NCI-H69 (cell line): ENCODE measurements around the gene OR10K2.
A peak's percentile ranks its signal among the peaks of the same experiment; 100 is the strongest.
"Not testable (repeated sequence)": the region's sequence is repeated elsewhere in the genome, so short reads cannot be mapped to it uniquely, and the experiment has no call there.

Experiments used
- DNase-seq: peaks from one replicate; lab custom pipeline; 2025; lab: John Stamatoyannopoulos, UW

The OR10K2 gene

GRCh38 chr1:158426137-158426536 is at the start of gene OR10K2:
Gene OR10K2, minus strand, starts transcription at chr1:158426237. Its CDS starts 5,371 bp downstream, at chr1:158420866.
- DNase-seq: no peak

GRCh38 chr1:158471920-158472319 is 45.9 kb upstream of the OR10K2 start, which contains the start of gene OR10R2:
Gene OR10R2, plus strand, starts transcription at chr1:158472220. Its CDS starts 106 bp downstream, at chr1:158472326.
- DNase-seq: peak; percentile 13

- no peak for DNase-seq
These were observed 35.5 kb upstream of the OR10K2 start, which contains the start of gene OR10K1 for GRCh38 chr1:158461534-158461933. Gene OR10K1, plus strand, starts transcription at chr1:158461834. Its CDS starts 3,728 bp downstream, at chr1:158465562.

DNA sequence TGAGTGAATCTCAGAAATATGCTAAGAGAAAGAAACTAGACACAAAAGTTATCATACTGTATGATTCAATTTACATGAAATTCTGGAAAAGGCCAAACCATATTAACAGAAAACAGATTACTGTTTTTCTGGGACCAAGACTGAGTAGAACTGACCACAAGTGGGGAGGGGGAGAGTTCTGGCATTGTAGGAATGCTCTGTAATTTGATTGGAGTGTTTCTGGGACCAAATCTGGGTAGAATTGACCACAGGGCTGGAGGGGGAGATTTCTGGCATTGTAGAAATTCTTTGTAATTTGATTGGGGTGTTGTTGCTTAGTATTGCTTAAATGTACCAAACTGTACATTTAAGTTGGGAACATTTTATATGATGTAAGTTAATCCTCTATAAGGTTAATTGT is 32.2 kb upstream of the OR10K2 start:
- no peak for DNase-seq

GRCh38 chr1:158457246-158457645 is 31.2 kb upstream of the OR10K2 start:
- DNase-seq: no peak

DNA sequence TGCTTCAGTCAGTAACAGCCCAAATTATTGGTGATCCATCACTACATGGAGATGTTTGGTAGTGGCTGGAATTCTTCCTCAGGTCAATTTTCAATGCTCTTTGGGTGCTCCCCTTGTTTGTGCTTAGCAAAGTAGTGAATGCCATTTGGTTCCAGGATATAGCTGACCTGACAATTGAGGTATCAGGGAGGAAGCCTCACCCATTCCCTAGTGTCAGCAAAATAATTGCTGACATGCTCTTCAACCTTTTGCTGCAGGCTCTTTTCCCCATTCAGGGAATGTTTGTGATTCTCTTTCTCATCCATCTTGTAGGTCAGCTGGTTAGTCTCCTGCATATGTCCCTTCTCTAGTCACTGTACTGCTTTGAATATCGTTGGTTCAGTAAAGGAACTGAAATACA is 28.5 kb upstream of the OR10K2 start:
- DNase-seq: no peak

- no peak for DNase-seq
These were observed 19.3 kb upstream of the OR10K2 start for GRCh38 chr1:158445376-158445775.

DNA sequence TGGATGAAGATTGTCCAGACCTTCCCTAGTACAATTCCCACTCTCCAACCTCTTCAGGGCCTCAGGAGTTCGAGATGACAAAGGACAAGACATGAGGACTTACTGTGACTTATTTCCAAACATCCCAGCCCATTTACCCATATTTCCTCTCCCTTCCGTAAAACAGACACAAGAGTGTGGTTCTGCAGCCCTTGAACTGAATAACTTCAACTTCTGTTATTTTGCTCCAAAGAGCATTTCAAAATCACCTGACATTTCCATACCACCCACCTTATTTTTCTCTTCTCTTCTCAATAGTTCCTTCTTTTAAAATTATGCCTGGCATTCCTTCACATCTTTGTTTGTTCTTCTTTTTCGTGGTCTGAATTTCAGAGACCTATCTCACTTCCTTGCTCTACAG is 8.7 kb upstream of the OR10K2 start:
- DNase-seq: no peak

DNA sequence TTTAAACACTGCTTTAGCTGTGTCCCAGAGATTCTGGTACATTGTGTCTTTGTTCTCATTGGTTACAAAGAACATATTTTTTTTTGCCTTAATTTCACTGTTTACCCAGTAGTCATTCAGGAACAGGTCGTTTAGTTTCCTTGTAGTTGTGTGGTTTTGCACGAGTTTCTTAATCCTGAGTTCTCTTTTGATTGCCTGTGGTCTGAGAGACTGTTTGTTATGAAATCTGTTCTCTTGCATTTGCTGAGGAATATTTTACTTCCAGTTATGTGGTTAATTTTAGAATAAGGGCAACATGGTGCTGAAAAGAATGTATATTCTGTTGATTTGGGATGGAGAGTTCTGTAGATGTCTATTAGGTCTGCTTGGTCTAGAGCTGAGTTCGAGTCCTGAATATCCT is 4.1 kb upstream of the OR10K2 start:
- not testable (repeated sequence) for DNase-seq

DNA sequence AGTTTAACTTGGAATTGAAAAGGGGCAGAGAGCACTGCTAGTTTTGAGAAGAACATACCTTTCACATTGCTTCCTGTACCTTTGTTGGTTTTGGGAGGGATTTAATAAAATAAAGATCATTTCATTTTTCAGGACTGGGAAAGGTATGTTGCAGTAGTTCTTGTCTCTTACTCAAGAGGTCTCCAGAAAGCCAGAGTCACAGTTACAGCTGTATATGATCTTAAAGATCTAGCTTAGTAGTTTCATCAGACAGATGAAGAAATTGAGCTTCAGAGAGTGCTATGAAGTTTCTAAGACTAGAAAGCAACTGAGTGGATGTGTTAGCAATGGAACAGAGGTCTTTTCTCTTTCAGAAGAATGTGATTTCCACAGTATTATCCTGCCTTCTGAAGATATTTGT is 1.0 kb downstream of the OR10K2 start:
- no peak for DNase-seq

DNA sequence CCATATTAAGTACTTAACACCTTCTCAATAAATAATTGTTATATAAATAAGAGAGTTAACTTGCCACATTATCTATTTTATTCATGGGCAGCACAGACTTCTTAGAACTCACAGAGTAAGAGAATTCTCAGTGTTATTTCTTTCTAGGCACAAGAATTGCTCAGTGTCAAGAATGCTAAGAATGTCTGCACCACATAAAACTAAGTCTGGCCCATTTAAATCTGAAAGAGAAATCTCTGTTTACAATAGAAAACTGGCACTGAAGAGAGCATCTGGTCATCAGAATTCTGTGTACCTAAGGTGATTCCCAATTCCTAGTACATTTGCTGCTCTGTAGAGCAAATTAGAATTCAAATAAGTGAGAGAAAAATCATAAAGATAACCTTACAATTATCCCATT is 3.8 kb downstream of the OR10K2 start:
- no peak for DNase-seq

DNA sequence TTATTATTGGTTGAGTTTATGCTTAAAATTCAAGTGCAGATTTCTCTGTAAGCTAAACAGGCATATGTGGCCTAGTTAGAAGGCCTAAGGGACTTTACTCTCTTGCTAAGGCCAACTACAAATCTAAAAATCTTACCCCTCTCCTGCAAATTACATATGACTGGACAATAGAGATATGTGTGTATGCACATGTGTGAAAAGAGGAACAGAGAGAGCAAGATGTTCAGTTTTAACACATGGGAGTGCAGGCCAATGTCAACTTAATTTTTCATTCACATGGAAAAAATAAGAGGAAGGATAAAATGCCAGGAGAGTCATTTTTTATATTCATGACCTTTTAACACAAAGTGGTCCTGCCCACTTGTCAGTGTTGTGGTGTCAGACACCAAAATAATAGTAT is 8.5 kb downstream of the OR10K2 start:
- DNase-seq: no peak

- DNase-seq: no peak
These were observed 11.2 kb downstream of the OR10K2 start for GRCh38 chr1:158414651-158415345.

GRCh38 chr1:158407092-158407491 is 18.9 kb downstream of the OR10K2 start:
- no peak for DNase-seq

DNA sequence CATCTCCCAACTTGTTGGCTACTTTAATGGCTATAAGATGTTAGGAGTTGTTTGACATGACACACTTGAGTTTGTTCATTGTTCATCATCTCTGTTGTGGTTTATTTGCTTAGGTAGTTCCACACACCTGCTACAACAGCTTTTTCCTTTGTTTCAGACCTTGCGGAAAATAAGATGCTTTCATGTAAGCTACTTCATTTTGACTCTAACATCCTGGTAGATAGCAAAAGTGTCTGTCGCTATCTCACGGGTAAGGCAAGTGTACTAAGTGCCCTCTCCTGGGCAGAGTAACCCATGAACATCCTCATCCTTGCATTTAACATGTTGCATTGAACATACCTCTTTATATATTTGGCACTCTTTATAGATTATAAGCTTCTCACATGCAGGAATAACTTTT is 25.2 kb downstream of the OR10K2 start:
- DNase-seq: no peak

DNA sequence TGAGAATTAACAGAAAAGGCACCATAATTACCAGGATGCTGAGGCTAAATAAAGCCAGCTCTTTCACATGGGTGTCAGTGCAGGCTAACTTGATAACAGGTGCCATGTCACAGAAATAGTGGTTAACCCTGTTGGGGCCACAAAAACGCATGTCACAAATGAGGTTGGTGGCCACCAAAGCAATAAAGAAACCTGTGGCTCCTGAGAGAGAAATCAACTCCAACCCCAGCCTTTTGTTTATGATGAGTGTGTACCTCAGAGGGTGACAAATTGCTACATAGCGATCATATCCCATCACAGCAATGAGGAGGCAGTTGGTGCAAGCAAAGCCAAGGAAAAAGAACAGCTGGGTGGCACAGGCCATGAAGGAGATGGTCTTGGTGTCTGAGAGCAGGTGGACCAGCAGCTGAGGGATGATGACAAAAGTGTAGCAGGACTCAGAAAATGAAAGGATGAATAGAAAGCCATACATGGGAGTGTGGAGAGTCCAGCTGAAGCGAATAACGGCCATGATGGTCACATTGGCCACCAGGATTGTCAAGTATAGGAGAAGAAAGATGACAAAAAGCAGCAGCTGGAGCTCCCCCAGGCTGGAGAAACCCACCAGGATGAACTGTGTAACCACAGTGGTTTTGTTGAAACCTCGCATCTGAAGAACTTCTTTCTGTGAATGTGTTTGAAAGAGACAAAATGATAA is 27.1 kb downstream of the OR10K2 start, which contains the start of gene OR10T2:
Gene OR10T2 (minus strand): TSS at position 649 of the 697 bp plus-strand sequence. CDS start 0 bp downstream, at position 649.
- no peak for DNase-seq

- DNase-seq: no peak
These were observed 29.4 kb downstream of the OR10K2 start for GRCh38 chr1:158396646-158397045.

DNA sequence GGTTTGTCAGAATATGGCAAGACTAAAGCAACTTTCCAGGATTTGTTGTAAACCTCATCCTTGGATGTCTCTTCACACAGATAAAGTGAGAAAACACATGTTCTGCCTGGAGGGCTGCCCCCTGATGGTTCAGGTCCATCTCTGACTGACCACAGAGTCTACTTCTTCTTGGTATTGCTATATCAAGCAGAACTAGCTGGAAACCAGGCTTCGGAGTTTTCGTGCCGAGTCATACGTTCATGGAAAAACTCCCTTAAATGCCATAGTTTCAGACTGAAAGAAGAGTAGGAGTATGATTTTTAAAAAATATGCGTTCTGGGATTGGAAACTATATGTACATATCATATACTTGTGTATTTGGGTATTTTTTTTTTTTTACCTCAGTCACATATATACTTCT is 32.6 kb downstream of the OR10K2 start:
- DNase-seq: no peak

DNA sequence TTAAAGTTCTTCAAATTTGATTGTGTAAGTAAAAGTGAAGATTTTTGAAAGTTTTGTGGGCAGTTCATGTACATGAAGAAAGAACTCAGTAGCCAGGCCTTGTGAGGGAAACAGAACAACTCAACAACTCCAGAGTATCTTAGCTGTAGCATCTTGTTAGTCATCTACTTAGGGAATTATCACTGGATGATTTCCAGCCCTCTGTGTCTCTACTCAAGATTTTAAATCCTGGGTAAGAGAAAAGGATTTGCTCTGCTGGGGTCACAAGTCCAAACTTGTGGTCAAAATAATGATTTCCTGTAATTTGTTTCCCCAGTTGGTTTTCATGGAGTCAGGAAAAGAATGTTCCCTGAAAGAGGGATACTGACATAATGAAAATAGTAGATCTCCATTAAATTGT is 34.9 kb downstream of the OR10K2 start:
- DNase-seq: no peak

- DNase-seq: no peak
These were observed 35.7 kb downstream of the OR10K2 start for GRCh38 chr1:158390331-158390730.

- DNase-seq: no peak
These were observed 51.2 kb downstream of the OR10K2 start for GRCh38 chr1:158374860-158375259.

DNA sequence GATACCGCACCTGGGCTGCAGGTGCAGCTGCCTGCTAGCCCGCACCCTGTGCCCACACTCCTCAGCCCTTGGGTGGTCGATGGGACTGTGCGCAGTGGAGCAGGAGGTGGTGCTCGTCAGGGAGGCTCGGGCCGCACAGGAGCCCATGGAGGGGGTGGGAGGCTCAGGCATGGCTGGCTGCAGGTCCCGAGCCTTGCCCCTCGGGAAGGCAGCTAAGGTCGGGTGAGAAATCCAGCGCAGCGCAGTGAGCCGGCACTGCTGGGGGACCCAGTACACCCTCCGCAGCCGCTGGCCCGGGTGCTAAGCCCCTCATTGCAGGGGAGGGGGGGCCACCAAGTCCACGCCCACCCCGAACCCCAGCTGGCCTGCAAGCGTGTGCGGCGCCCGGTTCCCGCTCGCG is 51.9 kb downstream of the OR10K2 start:
- not testable (repeated sequence) for DNase-seq

- no peak for DNase-seq
These were observed 54.7 kb downstream of the OR10K2 start for GRCh38 chr1:158371188-158371953.
